CD14-positive monocyte (primary cell): ENCODE data around the gene ZGPAT. TPM values are rescaled to one million over a fixed set of nuclear protein-coding genes. Genes with fewer than 3 reads are reported as not detected.
A peak's percentile ranks its signal among the peaks of the same experiment; 100 is the strongest.

Experiments
- DNase-seq, 3 donors: peaks; one replicate each; pipeline ENCODE4 v3.0.0-alpha.2; 2011 to 2022
- H2AFZ ChIP-seq: 2 replicates; pipeline ENCODE4 v1.6.0; 2012; ENCODE audit warnings: mild to moderate bottlenecking, low read depth, low read length, inconsistent platforms; ENCODE audit not compliant: insufficient read depth, poor library complexity, severe bottlenecking
- H3K27ac ChIP-seq, 2 donors: 1 replicate in 1 of 2; 2 replicates in 1 of 2; pipeline ENCODE4 v1.5.1; 2012 to 2013; ENCODE audit warnings: low read length in 2 of 2, control low read depth in 1 of 2, inconsistent platforms in 1 of 2, low read depth in 1 of 2, mild to moderate bottlenecking in 1 of 2
- H3K27me3 ChIP-seq, 2 donors: one replicate each; pipeline versions ENCODE4 v1.6.0 to v1.6.1; 2011 to 2013; ENCODE audit warnings: low read length in 2 of 2; ENCODE audit not compliant: control insufficient read depth in 2 of 2, insufficient read depth in 2 of 2
- H3K36me3 ChIP-seq, 2 donors: replicated peaks in 1 of 2; 1 replicate in 1 of 2; 2 replicates in 1 of 2; pipeline versions ENCODE4 v1.5.1 to v1.6.1; 2012 to 2013; ENCODE audit warnings: low read length in 2 of 2, control low read depth in 1 of 2, inconsistent platforms in 1 of 2, mild to moderate bottlenecking in 1 of 2; ENCODE audit not compliant: insufficient read depth in 2 of 2, control insufficient read depth in 1 of 2
- H3K4me1 ChIP-seq, 2 donors: 1 replicate in 1 of 2; 2 replicates in 1 of 2; pipeline versions ENCODE4 v1.5.1 to v1.6.1; 2012 to 2013; ENCODE audit warnings: low read length in 2 of 2, control low read depth in 1 of 2, inconsistent platforms in 1 of 2, mild to moderate bottlenecking in 1 of 2, moderate library complexity in 1 of 2; ENCODE audit not compliant: insufficient read depth in 2 of 2, control insufficient read depth in 1 of 2
- H3K4me2 ChIP-seq: replicated peaks from 2 replicates; pipeline ENCODE3; 2012; ENCODE audit warnings: low read length, moderate library complexity, mild to moderate bottlenecking; ENCODE audit not compliant: poor library complexity, severe bottlenecking; ENCODE audit errors: extremely low read depth
- H3K4me3 ChIP-seq, 3 experiments: fragments of 200-600 bp in 1 of 3; sonication (generic) in 1 of 3; replicated peaks in 1 of 3; 1 replicate in 2 of 3; 2 replicates in 1 of 3; pipeline ENCODE4 v1.5.1; 2011 to 2013; ENCODE audit warnings: low read length in 3 of 3, mild to moderate bottlenecking in 3 of 3, control low read depth in 2 of 3, low read depth in 2 of 3, inconsistent platforms in 1 of 3, moderate library complexity in 1 of 3
- H3K79me2 ChIP-seq: 2 replicates; pipeline ENCODE4 v1.6.0; 2012; ENCODE audit warnings: mild to moderate bottlenecking, control low read depth, inconsistent platforms, low read length, moderate library complexity; ENCODE audit not compliant: insufficient read depth
- H3K9ac ChIP-seq: 2 replicates; pipeline ENCODE4 v1.6.0; 2017; ENCODE audit warnings: low read length, mild to moderate bottlenecking; ENCODE audit not compliant: insufficient read depth, poor library complexity, severe bottlenecking
- H3K9me3 ChIP-seq, 2 donors: replicated peaks in 1 of 2; 1 replicate in 1 of 2; 2 replicates in 1 of 2; pipeline versions ENCODE4 v1.5.1 to v1.6.1; 2012 to 2013; ENCODE audit warnings: low read length in 2 of 2, control low read depth in 1 of 2; ENCODE audit not compliant: control insufficient read depth in 1 of 2, insufficient read depth in 1 of 2
- H4K20me1 ChIP-seq: 2 replicates; pipeline ENCODE4 v1.6.0; 2012; ENCODE audit warnings: mild to moderate bottlenecking, low read length, control low read depth, moderate library complexity; ENCODE audit not compliant: insufficient read depth
- H3K27ac Mint-ChIP-seq, 7 donors: one replicate each; pipeline ENCODE4 v1.8.0; 2020; ENCODE audit warnings: mild to moderate bottlenecking in 7 of 7, mixed read lengths in 7 of 7, moderate library complexity in 6 of 7, inconsistent platforms in 2 of 7
- H3K27me3 Mint-ChIP-seq, 3 donors: one replicate each; pipeline ENCODE4 v1.8.0; 2021 to 2022; ENCODE audit warnings: low read depth in 3 of 3, mild to moderate bottlenecking in 3 of 3, mixed read lengths in 3 of 3, moderate library complexity in 3 of 3, inconsistent platforms in 1 of 3
- H3K36me3 Mint-ChIP-seq, 2 donors: one replicate each; pipeline ENCODE4 v1.8.0; 2020; ENCODE audit warnings: mixed read lengths in 2 of 2, inconsistent platforms in 1 of 2, mild to moderate bottlenecking in 1 of 2
- H3K4me1 Mint-ChIP-seq: one replicate; pipeline ENCODE4 v1.8.0; 2020; ENCODE audit warnings: mild to moderate bottlenecking, mixed read lengths
- H3K4me3 Mint-ChIP-seq, 2 donors: one replicate each; pipeline ENCODE4 v1.8.0; 2020; ENCODE audit warnings: mild to moderate bottlenecking in 2 of 2, mixed read lengths in 2 of 2, moderate library complexity in 1 of 2
- H3K9me3 Mint-ChIP-seq, 7 donors: one replicate each; pipeline ENCODE4 v1.8.0; 2020 to 2022; ENCODE audit warnings: mixed read lengths in 7 of 7, mild to moderate bottlenecking in 6 of 7, moderate library complexity in 6 of 7, inconsistent platforms in 2 of 7
- WGBS: methylation state at CpG from one replicate; pipeline ENCODE4 v1.1.5; 2013; ENCODE audit warnings: missing lambda C conversion rate; ENCODE audit not compliant: insufficient coverage; 5-methylcytosine and 5-hydroxymethylcytosine counted together
- intact Hi-C, 2 donors: fragments of 100-400 bp; cut with micrococcal nuclease; formaldehyde crosslinking; loops; one replicate each; pipeline versions ENCODE4 v1.15.0 to v1.15.1; 2023
- polyA plus RNA-seq, 3 donors: library from polyadenylated mRNA; depleted of rRNA in 1 of 3; unstranded in 2 of 3; stranded (reverse) in 1 of 3; fragments of 300-500 nt in 2 of 3; fragments of >200 nt in 1 of 3; fragmentation: Illumina TruSeq in 2 of 3; gene quantifications; 1 replicate in 2 of 3; 2 replicates in 1 of 3; pipeline ENCODE4 v1.2.3, GENCODE V29; 2012 to 2021
- TF ChIP-seq, protein P1 (sequence below): fragments of 200-600 bp; IDR thresholded peaks from one replicate; pipeline ENCODE4 v1.8.0; 2022; ENCODE audit warnings: antibody characterized with exemption, mild to moderate bottlenecking

ZGPAT gene
- polyA plus RNA-seq, 3 donors, result 24.2 to 58.6 (median 28.3) TPM

DNA sequence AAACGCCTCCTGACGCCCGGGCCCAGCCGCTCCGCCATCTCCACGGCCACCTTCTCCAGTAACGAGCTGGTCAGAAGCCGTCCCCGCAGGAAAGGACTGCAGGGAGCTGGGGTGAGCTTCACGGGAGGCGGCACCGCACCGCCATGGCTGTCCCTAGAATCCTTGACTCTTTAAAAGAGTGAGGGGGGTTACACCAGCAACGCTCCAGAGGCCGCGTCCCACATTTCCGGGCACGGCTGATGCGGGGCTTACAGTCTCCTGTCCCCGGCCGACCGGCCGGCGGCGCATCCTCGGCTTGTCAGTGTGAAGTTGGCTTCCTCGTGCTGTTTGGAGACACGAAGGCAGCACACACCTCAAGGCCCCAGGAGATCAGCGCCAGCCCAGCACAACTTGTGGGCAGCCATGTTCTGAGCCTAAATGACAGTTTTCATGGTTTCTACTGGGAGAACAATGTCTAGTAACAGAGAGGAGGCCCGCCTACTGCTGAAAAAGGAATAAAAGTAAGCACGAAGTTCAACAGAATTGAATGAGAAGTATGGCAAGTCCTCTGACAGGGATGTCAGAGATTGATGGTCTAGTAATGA, 62.1 kb downstream of the ZGPAT start:
- Histone ChIP-seq H3K9me3 (no peaks in the 10 kb centered on the region), H3K9ac (no peak overlapping the region), H3K79me2 (no peaks in the 10 kb centered on the region), H3K27ac (no peak overlapping the region), H3K4me3 (no peak overlapping the region), H2AFZ (no peak overlapping the region), H4K20me1 (no peaks in the 10 kb centered on the region), H3K36me3 (no peaks in the 10 kb centered on the region), H3K4me1 (no peaks in the 10 kb centered on the region), H3K4me2 (no peak overlapping the region), H3K27me3 (no peaks in the 10 kb centered on the region)
- H3K36me3 Mint-ChIP-seq, result no peaks in the 10 kb centered on the region
- DNase-seq, result no peak
- 98% methylated on average over 30 of the region's 31 CpGs for WGBS
- peaks cover 0 to 2% (median 0%) of the 10 kb centered on the region in 7 donors for H3K9me3 Mint-ChIP-seq
- TF ChIP-seq, protein P1, sequence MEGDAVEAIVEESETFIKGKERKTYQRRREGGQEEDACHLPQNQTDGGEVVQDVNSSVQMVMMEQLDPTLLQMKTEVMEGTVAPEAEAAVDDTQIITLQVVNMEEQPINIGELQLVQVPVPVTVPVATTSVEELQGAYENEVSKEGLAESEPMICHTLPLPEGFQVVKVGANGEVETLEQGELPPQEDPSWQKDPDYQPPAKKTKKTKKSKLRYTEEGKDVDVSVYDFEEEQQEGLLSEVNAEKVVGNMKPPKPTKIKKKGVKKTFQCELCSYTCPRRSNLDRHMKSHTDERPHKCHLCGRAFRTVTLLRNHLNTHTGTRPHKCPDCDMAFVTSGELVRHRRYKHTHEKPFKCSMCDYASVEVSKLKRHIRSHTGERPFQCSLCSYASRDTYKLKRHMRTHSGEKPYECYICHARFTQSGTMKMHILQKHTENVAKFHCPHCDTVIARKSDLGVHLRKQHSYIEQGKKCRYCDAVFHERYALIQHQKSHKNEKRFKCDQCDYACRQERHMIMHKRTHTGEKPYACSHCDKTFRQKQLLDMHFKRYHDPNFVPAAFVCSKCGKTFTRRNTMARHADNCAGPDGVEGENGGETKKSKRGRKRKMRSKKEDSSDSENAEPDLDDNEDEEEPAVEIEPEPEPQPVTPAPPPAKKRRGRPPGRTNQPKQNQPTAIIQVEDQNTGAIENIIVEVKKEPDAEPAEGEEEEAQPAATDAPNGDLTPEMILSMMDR, result no peak
- peaks cover 5% of the 10 kb centered on the region for H3K4me1 Mint-ChIP-seq
- H3K27me3 Mint-ChIP-seq, result peaks cover 5 to 16% (median 10%) of the 10 kb centered on the region in 3 donors
- H3K27ac Mint-ChIP-seq, result peak overlapping the region in 2 of 7 donors; percentile 30 to 68
- H3K4me3 Mint-ChIP-seq, result no peak overlapping the region
- intact Hi-C loops, result no loop called here

DNA sequence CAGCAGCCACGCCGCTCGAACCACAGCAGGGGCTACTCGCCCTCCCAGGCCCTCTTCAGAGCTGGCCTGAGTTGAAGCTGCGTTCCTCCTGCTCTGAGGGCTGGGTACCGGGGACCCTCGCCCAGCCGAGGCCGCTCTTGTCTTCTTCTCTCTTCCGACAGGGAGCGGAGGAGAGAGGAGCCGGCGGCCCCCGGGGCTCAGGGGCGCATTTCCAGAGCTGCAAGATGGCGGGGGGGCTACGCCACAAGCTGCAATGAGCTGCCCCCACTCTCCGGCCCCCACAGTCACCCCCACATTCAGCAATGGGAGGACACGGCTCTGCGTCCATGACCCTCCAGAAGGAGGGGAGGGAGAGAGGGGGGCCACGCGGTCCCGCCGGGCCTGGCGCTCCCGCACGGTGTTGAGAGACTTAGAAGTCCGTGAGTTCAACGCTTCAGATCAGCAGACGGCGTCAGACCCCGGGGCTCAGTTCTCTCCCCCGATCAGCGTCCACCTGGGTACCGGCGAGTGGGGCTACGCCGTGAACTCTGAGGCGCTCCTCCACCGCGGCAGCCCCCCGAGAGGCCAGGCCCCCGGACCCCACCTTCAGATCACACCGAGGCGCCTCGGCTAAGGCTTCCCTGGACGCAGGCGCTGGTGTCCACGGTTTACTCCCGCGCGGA, 63.3 kb downstream of the ZGPAT start:
- Mint-ChIP-seq H3K9me3 (peaks cover 0 to 2% (median 0%) of the 10 kb centered on the region in 7 donors), H3K36me3 (no peaks in the 10 kb centered on the region), H3K4me1 (peaks cover 5% of the 10 kb centered on the region), H3K27me3 (peaks cover 10 to 21% (median 12%) of the 10 kb centered on the region in 3 donors), H3K27ac (no peak overlapping the region), H3K4me3 (no peak overlapping the region)
- no peaks in the 10 kb centered on the region for H3K9me3 ChIP-seq
- no peaks in the 10 kb centered on the region for H4K20me1 ChIP-seq
- H3K4me3 ChIP-seq, result no peak overlapping the region
- no peaks in the 10 kb centered on the region for H3K27me3 ChIP-seq
- no peaks in the 10 kb centered on the region for H3K4me1 ChIP-seq
- TF ChIP-seq, protein P1, result no peak
- DNase-seq, result no peak
- no peak overlapping the region for H2AFZ ChIP-seq
- no peak overlapping the region for H3K27ac ChIP-seq
- intact Hi-C loops, result no loop called here
- H3K9ac ChIP-seq, result no peak overlapping the region
- 95% methylated on average over 41 of the region's 52 CpGs for WGBS
- no peaks in the 10 kb centered on the region for H3K79me2 ChIP-seq
- no peaks in the 10 kb centered on the region for H3K36me3 ChIP-seq
- no peak overlapping the region for H3K4me2 ChIP-seq
